Activated T-helper 9 cell treated with anti-CD3 and anti-CD28 coated beads, Interleukin-2, amount 50 U/mL, for 16 hours (primary cell): ENCODE data around the gene SINHCAF.
"Not testable (repeated sequence)": the region's sequence is repeated elsewhere in the genome, so short reads cannot be mapped to it uniquely, and the experiment has no call there.

Source experiments
- DNase-seq: peaks from one replicate; pipeline ENCODE4 v3.0.0-alpha.2; 2020; ENCODE audit warnings: low read depth

SINHCAF gene, protein sequence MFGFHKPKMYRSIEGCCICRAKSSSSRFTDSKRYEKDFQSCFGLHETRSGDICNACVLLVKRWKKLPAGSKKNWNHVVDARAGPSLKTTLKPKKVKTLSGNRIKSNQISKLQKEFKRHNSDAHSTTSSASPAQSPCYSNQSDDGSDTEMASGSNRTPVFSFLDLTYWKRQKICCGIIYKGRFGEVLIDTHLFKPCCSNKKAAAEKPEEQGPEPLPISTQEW

DNA sequence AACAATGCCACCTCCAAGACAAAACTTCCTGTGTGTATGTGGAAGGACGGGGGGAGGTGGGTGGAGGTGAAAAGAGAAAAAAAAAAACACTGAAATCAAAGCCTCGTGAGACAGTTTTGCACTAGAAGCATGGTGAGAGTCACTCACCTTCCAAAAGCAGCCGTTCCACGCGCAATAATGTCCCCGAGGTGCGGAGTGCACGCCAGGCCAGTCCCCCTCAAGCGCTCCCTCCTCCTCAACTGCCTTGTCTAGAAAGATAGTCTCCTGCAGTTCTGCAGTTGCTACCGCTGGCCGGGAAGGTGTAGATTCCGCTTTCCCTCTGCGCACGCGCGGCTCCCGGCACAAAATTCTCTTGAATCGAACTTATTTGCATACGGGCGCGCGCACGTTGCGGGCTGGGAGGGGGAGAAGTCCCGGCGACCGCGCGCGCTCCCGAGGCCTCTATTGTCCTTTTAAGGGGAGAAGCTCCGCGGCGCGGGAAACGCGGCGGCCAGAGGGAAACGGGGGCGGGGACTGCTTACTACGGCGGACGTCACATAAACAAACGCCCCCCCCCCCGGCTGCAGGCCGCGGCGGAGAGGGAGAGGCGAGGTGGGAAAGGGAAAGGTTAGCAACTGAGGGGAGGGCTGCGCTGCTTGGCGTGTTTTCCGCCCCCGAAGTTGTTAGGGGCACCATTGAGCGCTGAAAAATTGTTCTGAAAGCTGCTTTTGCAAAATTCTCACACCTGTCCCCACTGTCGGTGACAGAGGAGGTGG, at the start of gene SINHCAF:
SINHCAF (minus strand) TSS at position 274 of the 755 bp plus-strand sequence. CDS start 27,946 bp downstream, outside the sequence.
- DNase-seq, result peak; percentile 99

DNA sequence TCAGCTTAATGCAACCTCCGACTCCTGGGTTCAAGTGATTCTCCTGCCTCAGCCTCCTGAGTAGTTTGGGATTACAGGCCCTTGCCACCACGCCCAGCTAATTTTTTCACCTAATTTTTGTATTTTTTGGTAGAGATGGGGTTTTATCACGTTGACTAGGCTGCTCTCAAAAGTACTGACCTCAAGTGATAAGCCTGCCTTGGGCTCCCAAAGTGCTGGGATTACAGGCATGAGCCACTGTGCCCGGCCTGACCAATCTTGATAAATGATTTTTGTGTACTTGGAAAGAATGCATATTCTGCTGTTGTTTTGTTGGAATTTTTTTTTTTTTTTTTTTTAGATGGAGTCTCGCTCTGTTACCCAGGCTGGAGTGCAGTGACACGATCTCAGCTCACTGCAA, 49.5 kb upstream of the SINHCAF start:
- not testable (repeated sequence) for DNase-seq

DNA sequence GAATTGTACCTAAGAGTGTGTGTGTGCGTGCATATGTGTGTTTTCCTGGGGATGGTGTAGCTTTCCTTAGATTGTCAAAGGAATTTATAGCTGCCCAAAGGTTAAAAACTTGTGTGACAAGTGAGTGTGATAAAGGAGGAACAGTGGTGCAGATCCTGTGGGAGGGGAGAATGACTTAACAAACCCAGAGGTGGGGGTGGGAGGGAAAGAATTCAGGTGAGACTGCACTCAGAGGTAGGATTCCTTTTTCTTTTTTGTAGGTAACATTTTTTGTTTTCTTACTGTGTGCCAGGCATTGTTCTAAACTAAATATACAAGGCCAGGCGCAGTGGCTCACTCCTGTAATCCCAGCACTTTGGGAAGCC, 45.3 kb upstream of the SINHCAF start:
- no peak for DNase-seq

DNA sequence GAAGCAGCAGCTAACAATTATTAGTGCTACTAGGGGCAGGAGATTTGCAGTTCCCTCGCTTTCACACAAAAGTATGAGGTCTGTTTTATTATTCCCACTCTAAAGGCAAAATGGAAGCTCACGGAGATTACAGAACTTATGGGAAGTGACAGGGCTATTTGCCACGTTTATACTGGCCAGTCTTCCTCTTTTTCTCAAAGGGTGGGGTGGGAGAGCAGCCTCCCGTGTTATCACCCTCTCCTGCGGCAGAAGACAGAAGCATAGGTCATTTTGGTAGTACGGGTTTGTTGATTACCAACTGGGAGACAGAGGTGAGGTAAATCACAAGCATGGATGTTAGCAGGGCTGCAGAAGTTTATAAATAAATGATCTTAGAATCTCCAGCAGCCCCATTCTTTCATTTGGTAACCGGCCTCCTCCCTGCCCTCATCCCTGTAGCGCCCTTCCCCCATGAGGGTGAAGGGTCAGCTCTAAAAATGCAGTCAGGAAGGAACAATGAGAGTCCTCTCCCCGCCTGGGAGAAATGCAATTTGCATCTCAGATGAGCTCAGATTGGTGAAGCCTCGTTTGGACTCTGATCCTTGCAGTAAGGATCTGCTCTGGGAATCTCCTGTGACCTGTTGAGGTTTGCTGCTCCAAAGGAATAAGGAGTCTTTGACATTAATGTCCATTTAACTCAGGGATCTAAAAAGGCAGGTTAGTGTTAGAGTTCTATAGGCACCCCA, 44.7 kb upstream of the SINHCAF start:
- no peak for DNase-seq

DNA sequence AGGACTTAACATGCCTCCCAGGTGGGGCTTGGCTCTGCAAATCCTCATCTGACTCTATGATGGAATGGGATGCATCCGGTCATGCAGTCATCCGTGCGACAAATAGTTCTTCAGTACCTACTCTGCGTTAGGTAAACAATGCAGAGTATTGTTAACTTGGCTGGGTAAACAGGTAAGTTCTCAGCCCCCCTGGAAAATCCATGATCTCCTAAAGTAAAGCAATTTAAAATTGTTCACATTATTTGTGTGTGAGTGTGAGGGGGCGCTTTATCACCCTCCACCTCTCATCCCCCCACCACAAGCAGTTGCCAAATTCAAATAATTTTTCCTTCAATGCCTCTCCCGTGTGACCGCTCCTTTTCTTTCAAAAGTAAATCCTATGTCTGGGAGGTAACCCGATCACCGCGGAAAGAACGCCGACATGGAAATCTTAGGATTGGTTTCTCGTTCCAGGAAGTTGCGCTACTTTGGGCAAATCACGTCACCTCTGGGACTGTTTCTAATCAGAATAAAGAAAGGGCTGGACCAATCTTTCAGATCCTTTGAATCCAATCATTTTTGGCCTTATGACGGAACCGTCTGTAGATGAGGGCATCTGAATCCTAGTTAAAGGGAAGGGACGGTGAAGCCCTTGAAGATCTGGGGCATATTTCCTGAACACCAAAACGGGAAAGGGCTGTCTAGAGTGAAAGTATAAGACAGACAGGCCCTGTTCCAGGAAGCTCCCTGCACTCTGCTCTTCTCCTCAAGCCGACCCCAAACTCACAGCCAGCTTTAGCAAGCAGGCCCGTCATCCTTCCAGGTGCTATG, 44.0 kb upstream of the SINHCAF start:
- no peak for DNase-seq

DNA sequence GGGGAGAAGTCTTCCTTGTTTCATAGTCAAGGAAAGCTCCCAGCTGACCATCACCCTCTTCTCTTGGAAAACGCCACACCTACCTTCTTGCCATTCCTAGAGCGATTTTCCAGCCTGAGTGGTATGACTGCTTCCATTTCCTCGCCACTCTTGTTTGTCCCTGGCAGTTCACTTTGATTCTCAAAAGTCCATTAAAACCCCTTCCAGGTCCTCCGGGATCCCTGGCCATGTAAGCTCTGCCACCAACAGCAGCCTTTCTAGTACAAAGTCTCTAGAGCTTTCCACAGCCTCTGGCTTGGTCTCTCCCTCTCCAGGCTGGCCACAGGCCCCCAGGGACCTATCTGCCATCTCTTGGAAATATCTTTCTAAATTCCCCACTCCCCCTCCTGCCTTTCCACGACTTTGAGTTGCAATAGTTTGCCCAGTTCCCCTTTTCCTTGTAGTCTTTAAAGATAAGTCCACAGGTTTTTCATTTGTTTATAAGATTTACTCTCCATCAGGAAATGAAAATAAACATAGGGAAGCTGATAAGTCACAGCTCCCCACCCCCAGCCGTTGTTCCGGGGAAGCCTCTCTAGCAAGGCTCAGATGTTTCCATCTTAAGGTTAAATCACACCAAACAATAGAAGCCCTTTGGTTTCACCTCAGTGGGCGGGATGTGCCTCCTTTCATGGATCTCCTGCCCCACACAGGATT, 42.9 kb upstream of the SINHCAF start:
- no peak for DNase-seq

DNA sequence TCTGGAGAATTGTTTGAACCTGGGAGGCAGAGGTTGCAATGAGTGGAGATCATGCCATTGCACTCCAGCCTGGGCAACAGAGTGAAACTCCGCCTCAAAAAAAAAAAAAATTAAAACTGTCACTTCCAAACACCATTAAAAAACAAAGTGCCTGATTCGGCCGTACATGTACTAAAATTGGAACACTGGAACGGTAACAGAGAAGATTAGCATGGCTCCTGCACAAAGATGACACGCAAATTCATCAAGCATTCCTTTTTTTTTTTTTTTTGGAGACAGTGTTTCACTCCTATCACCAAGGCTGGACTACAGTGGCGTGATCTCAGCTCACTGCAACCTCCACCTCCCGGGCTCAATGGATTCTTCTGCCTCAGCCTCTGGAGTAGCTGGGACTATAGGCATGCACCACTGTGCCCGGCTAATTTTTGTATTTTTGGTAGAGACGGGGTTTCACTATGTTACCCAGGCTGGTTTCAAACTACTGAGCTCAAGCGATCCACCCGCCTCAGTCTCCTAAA, 40.2 kb upstream of the SINHCAF start:
- no peak for DNase-seq

DNA sequence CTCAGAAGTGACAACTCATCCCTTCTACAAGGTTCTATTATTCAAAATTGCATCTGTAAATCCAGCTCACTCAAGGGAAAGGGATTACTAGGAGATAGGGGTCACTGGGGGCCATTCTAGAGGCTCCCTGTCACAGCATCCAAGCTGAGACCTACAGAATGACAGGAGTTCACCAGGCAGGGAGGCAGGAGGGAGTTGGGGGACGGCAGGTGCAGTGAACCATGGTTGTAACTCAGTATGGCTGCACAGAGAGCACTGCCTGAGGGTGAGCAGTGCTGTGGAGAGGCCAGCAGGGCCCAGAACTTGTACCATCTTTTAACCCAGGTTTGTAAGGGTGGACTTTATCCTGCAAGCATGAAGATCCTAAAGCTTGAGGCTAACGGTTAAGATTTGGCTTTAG, 37.9 kb upstream of the SINHCAF start:
- DNase-seq, result no peak

DNA sequence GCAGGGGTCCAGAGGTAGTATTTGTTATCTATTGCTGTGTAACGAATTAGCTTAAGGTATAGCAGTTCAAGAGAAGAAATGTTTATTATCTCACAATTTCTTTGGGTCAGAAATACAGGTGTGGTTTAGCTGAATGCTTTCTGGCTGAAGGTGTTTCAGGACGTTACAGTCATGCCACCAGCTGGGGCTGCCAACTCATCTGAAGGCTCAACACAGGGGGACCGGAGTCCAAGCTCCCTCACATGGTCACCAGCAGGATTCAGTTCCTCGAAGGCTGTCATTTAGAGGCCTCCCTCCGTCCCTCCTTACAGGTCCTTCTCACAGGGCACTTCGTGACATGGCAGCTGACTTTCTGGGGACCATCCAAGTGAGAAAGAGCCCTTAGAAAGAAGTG, 37.5 kb upstream of the SINHCAF start:
- no peak for DNase-seq

DNA sequence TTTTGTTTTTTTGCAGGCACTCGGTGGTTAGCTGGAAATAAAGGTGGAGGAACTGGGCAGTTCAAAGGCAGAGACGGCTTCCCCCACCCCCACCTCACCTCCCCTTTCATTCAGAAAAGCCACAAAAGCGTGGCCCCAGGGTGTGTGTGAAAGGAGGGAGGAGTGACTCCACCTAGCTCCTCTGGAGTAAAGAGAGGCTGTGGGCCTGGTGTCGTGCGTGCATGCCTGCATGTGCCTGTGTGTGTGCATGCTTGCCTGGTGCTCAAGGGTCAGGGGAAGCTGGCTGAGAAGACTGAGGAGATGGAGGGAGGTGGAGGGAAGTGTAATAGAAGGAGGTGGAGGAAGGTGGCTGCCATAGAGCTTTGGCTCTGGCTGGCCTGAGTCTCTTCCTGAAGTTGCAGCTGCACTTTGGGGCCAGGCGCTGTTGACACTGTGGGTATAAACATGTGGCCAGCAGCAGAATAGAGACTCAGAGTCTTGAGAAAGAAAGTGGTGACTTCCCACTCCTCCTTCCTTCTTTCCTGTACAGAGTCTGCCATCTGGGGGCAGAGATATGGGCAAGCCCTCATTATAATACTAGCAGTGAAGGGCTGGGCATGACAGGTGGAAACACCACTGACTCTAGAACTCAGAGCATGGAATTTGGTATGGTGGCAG, 36.9 kb upstream of the SINHCAF start:
- DNase-seq, result no peak

DNA sequence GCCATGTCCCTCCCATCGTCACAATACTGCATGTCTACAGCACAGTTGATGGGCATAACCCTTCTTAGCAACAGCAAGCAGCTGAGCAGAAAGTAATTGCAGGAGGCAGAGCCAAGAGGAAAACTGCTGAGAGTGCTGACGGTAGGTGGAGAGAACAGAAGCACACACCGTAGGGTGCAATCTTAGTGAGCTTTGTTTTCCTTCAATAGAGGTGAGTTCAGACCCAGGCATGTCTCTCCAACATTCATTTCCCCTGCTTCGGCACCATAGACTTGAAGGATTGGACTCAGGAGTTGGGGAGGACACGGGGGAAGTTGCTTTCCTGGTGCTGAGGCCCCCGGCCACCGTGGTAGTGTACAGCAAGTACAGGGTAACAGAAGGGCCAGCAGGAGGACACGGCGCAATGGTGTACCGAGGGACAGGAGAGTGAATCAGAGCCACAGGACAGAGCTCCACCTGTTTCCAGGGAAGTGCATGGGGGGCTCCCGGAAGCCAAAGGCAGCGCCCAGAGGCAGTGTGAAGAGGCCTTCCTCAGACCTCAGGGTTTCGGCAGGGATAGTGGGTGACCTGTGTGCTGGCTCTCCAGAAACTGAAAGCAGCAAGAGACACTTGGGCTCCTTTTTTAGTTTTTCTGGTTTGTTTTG, 36.3 kb upstream of the SINHCAF start:
- DNase-seq, result no peak

DNA sequence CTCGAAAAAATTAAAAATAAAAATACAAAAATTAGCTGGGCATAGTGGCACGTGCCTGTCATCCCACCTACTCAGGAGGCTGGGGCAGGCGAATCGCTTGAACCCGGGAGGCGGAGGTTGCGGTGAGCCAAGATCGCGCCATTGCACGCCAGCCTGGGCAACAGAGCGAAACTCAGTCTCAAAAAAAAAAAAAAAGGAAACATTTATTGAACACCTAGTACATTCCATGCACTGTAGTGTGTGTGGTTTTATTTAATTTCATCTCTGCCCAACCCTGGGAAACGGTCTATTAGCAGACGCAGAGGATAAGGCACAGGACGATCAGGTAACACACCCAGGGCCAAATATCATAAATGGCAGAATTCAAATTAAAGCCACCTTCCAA, 35.8 kb upstream of the SINHCAF start:
- DNase-seq, result no peak

DNA sequence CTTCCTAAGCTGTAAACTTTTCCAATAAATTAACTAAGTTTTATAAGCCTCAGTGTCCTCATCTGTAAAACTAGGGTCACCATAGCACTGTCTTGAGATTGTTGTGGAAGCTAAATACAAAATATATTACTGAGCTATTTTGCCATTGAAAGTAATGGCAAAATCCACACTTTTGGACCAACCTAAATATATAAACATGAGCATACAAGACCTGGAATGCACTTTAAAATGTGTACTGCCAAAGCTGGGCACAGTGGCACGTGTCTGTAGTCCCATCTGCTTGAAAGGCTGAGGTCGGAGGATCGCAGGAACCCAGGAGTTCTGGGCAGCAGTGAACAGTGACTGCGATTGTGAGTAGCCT, 29.8 kb upstream of the SINHCAF start:
- no peak for DNase-seq

DNA sequence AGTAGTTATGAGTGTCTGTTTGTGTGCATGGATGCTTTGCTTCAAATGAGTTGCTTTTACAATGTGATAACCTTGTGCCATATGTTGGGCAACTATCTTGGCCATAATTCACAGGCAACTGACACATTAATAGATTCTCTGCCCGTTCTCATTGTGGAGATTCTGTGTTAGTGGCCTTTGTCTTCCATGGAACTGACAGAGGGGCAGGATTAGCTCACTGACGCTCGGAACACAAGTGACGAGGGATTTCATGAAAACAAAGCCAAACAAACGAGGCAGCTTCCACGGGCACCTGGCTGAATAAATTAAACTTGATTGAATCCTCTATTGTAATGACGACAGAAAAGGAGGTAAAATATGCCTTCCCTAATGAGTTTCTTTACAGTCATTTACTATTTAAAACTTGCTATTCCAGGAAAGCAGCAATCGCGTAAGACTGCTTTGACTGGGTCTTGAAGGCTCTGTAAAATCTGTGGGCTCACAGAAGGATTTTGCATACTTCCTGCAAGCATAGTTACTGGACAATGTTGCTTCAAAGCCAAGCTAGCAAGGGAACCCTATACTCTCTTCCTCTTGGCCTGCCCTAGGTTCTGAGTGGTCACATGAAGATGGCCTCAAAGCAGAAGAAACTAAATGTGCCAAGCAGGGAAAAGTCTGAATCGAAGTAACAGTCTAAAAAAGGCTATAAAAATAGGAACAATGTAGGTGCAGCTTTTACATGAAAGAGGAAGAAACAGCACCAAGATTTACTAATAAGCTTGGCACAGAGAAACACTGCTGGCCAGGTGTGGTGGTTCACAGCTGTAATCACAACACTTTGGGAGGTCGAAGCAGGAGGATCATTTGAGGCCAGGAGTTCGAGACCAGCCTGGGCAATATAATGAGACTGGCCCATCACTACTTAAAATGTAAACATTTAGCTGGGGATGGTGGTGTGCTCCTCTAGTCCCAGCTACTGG, 28.1 kb upstream of the SINHCAF start:
- no peak for DNase-seq

DNA sequence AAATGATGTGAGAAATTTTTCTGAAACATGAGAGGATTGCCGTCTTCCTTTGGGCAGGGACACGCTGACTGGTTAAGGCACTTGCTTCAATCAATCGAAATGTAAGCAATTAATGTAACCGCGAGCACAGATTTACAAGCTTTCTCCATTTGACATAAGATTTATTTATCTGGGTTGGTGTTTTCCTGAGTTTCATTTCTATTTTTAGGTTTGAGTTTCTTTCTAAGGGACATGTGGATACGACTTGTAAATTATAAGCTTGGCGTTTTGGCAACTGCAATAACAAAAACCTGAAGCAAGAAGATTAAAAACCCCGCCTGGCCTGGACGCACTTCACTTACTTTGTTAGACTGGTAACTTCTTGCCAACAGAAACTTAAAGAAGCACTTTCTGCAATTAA, 20.3 kb upstream of the SINHCAF start:
- no peak for DNase-seq

DNA sequence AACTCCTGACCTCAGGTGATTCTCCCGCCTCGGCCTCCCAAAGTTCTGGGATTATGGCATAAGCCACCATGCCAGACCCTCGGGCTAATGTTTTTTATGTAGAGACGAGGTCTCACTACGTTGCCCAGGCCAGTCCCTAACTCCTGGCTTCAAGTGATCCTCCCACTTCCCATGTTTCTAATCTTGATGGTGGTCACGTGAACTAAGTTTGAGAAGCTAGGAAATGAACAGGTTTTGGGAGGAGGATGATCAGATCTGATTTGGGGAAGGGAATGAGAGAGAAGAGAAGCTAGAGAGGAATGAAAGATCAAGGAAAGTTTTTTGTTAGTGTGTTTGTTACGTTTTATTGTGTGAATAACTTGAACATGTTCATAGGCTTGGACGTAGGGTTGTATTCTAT, 17.2 kb upstream of the SINHCAF start:
- no peak for DNase-seq

DNA sequence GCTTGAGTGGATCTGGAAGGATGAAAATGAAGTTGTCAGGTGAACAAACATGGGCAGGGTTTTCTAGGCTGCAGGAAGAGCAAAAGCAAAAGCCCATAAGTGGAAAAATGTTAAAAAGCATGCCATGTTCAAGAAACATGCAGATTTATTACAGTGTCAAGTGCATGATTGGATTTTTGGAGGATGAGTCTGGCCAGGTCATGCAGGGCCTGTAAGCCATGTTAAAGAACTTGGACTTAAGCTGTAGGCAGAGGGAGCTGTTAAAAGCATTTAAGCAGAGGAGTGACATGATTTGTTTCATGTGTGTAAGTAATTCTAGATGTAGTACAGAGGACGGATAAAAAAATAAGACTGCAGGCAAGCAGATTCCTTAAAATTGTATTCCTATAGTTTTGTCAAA, 16.3 kb upstream of the SINHCAF start:
- no peak for DNase-seq

DNA sequence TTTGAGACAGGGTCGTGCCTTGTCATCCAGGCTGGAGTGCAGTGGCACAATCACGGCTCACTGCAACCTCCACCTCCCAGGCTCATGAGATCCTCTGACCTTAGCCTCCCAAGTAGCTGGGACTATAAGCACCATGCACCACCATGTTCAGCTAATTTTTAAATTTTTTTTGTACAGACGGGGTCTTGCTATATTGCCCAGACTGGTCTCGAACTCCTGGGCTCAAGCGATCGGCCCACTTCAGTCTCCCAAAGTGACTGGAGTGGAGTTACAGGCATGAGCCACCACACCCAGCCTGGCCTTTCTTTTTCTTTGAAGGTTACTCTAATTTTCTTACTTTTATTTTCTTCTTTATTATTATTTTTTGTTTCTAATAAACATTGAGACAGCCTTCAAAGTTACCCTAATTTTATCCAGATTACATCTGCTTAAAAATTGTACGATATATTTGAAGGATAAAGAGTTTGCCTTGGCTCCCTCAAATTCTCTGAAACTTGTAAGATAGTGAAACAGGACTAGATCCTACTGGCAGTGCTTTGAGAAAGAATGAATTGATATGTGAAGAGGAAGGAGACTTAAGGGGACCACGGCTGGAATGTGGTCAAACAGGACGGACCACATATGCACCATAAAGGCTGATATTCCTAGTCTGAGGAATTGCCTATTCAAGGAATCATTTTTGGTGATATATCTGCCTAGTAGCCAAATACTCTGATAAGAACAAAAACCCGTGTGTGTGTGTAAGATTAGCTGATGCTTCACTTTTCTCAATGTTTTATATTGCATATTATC, 14.1 kb upstream of the SINHCAF start:
- no peak for DNase-seq

DNA sequence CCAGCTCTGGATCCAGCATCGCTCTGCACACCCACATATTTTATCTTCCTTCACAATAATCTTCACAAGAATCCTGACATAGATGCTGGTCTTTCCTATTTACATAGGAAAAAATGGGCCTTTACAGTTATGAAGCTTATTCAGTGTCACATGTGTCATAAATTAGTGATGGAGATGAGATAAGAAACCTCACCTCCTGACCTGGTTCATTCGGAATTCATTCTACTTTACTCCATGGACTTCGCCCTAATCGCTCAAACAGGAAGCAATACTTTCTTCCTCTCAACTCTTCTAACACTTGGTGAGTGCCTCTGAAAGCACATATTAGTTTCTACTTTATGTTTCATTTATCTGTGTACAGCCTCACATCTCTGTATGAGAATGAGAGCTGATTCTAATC, 12.0 kb upstream of the SINHCAF start:
- DNase-seq, result no peak
